Measurements from ENCODE around the gene ANKRD39.

GRCh38 chr2:96819876-96820511, 37.8 kb downstream of the ANKRD39 start:
- TF ChIP-seq POLR2A (IDR thresholded peaks at IDR 0.05): no peak
- TF ChIP-seq, protein P1, sequence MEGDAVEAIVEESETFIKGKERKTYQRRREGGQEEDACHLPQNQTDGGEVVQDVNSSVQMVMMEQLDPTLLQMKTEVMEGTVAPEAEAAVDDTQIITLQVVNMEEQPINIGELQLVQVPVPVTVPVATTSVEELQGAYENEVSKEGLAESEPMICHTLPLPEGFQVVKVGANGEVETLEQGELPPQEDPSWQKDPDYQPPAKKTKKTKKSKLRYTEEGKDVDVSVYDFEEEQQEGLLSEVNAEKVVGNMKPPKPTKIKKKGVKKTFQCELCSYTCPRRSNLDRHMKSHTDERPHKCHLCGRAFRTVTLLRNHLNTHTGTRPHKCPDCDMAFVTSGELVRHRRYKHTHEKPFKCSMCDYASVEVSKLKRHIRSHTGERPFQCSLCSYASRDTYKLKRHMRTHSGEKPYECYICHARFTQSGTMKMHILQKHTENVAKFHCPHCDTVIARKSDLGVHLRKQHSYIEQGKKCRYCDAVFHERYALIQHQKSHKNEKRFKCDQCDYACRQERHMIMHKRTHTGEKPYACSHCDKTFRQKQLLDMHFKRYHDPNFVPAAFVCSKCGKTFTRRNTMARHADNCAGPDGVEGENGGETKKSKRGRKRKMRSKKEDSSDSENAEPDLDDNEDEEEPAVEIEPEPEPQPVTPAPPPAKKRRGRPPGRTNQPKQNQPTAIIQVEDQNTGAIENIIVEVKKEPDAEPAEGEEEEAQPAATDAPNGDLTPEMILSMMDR (IDR thresholded peaks at IDR 0.05): no peak

Measured in adrenal gland (tissue), 5 donors.